ENCODE data around the gene SLC36A4.

- no peak for TF ChIP-seq ZBTB9 (CRISPR knock-in tag; IDR thresholded peaks at IDR 0.05)
- TF ChIP-seq BRF1 (IDR thresholded peaks at IDR 0.05; ENCODE audit: borderline replicate concordance, extremely low read depth, insufficient read length): no peak
- TF ChIP-seq ESRRA (IDR thresholded peaks at IDR 0.05; ENCODE audit: borderline replicate concordance, low read depth): no peak
- TF ChIP-seq ZNF263 (CRISPR knock-in tag; IDR thresholded peaks at IDR 0.05; ENCODE audit: borderline replicate concordance): no peak
- TF ChIP-seq HDGF (IDR thresholded peaks at IDR 0.05): no peak
- no peak for TF ChIP-seq GABPA (tag; conservative IDR thresholded peaks at IDR 0.05; ENCODE audit: low read depth)
- no peak for TF ChIP-seq MXD1 (CRISPR knock-in tag; IDR thresholded peaks at IDR 0.05; ENCODE audit: borderline replicate concordance, poor library complexity, severe bottlenecking)
These were observed 84.0 kb downstream of the SLC36A4 start for GRCh38 chr11:93113824-93114223.
